DOHH2 (cell line): ENCODE measurements around the gene KIRREL3.
"Not testable (repeated sequence)": the region's sequence is repeated elsewhere in the genome, so short reads cannot be mapped to it uniquely, and the experiment has no call there.

ENCODE experiments used
- H3F3A ChIP-seq: fragments of 200-600 bp; sonication (generic), shearing (Covaris generic); 2 replicates; pipeline ENCODE4 v1.6.0; 2016; ENCODE audit warnings: antibody characterized with exemption, mild to moderate bottlenecking; ENCODE audit not compliant: control insufficient read depth, insufficient read depth
- H3K27ac ChIP-seq: fragments of 200-600 bp; sonication (generic); 2 replicates; pipeline ENCODE4 v1.5.1; 2014; ENCODE audit warnings: low read depth, mild to moderate bottlenecking, low read length, moderate library complexity
- H3K27me3 ChIP-seq: fragments of 200-600 bp; sonication (generic); 2 replicates; pipeline ENCODE4 v1.6.1; 2014; ENCODE audit warnings: mild to moderate bottlenecking, low read length, mixed read lengths; ENCODE audit not compliant: control insufficient read depth
- H3K36me3 ChIP-seq: fragments of 200-600 bp; sonication (generic); 2 replicates; pipeline ENCODE4 v1.6.1; 2014; ENCODE audit warnings: mild to moderate bottlenecking, low read length, moderate library complexity, mixed read lengths; ENCODE audit not compliant: control insufficient read depth
- H3K4me1 ChIP-seq: fragments of 200-600 bp; sonication (generic); 2 replicates; pipeline ENCODE4 v1.6.1; 2014; ENCODE audit warnings: mild to moderate bottlenecking, low read length, mixed read lengths; ENCODE audit not compliant: control insufficient read depth
- H3K4me2 ChIP-seq: fragments of 200-600 bp; sonication (generic); 2 replicates; pipeline ENCODE4 v1.6.0; 2014; ENCODE audit warnings: mild to moderate bottlenecking, low read length, moderate library complexity
- H3K4me3 ChIP-seq: fragments of 200-600 bp; sonication (generic); 2 replicates; pipeline ENCODE4 v1.5.1; 2014; ENCODE audit warnings: mild to moderate bottlenecking, low read length, mixed read lengths
- H3K79me2 ChIP-seq: fragments of 200-600 bp; sonication (generic); 2 replicates; pipeline ENCODE4 v1.6.1; 2014; ENCODE audit warnings: mild to moderate bottlenecking, low read length, mixed read lengths; ENCODE audit not compliant: control insufficient read depth
- H3K9me2 ChIP-seq: fragments of 200-600 bp; sonication (generic); replicated peaks from 2 replicates; pipeline ENCODE4 v1.6.1; 2014; ENCODE audit warnings: mild to moderate bottlenecking, low read length, mixed read lengths; ENCODE audit not compliant: control insufficient read depth
- H3K9me3 ChIP-seq: fragments of 200-600 bp; sonication (generic); 2 replicates; pipeline ENCODE4 v1.6.1; 2014; ENCODE audit warnings: antibody characterized with exemption, low read length, mixed read lengths; ENCODE audit not compliant: control insufficient read depth, insufficient read depth
- H4K20me1 ChIP-seq: fragments of 200-600 bp; sonication (generic); 2 replicates; pipeline ENCODE4 v1.6.0; 2014; ENCODE audit warnings: low read depth, mild to moderate bottlenecking, antibody characterized with exemption, low read length, moderate library complexity; ENCODE audit not compliant: control insufficient read depth, insufficient read depth
- EZH2phosphoT487 ChIP-seq: fragments of 200-600 bp; sonication (generic); IDR thresholded peaks from 2 replicates; pipeline ENCODE4 v1.6.1; 2017; ENCODE audit warnings: borderline replicate concordance, mild to moderate bottlenecking, antibody characterized with exemption, low read length, moderate library complexity, mixed read lengths
- TF ChIP-seq, protein P1 (sequence below): fragments of 200-600 bp; sonication (generic); IDR thresholded peaks from one replicate; pipeline ENCODE4 v1.5.1; 2014; ENCODE audit warnings: antibody characterized with exemption, mild to moderate bottlenecking, low read depth, low read length; ENCODE audit not compliant: poor library complexity, severe bottlenecking

Gene KIRREL3

DNA sequence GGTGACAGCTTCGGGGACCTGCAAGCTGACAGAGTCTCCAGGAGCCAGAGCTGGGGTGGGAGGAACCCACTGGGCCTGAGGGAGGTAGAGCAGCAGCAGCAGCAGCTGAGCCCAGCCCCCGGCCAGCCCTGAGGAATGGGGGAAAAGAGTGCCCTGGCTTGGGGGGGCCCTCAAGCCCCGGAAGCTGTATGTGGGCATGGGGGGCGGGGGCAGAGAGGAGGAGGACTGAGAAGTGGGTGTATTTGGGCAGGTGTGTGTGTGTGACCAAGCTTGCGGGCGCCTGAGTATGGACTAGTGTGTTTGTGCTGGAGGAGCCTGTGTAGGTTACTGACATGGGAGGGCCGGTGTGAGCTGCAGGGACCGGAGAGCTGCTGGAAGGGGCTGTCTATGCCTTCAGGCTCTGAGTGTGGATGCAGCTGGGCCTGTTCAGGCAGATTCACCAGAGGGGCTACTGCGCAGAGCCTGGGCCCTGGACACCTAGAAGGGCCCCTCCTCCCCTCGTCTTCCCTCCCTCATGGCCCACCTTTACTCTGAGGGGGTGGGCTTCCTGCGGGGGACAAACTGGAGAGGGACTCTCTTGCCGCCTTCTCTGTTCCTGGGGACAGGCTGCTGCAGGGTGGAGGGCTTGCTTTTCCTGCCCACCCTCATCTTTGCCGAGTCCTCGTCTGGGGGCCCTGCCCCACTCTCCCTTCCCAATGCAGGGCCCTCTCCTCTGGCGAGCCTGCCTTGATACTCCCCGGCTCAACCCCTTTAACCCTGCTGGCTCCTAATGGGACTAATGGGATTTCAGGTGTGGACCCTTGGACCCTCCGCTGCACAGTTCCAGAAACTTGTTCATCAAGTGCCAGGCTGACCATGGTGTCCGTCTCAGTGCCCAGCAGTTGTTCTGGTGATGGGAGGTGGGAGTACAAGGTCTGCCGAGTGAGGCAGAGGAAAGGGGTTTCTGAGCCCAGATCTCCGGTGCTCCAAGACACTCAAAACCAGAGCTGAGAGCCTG is 616.9 kb downstream of the KIRREL3 start:
- Histone ChIP-seq H3K9me2 (no peaks in the 10 kb centered on the region), H3K27ac (no peak overlapping the region), H3K4me3 (no peak overlapping the region), H3K36me3 (no peaks in the 10 kb centered on the region), H3K79me2 (no peaks in the 10 kb centered on the region), H3F3A (no peaks in the 10 kb centered on the region), H4K20me1 (no peaks in the 10 kb centered on the region), H3K4me1 (peaks cover 5% of the 10 kb centered on the region; the same call in 1 of the 2 replicates), H3K27me3 (no peaks in the 10 kb centered on the region), H3K4me2 (no peak overlapping the region), H3K9me3 (no peaks in the 10 kb centered on the region)
- TF ChIP-seq, protein P1, sequence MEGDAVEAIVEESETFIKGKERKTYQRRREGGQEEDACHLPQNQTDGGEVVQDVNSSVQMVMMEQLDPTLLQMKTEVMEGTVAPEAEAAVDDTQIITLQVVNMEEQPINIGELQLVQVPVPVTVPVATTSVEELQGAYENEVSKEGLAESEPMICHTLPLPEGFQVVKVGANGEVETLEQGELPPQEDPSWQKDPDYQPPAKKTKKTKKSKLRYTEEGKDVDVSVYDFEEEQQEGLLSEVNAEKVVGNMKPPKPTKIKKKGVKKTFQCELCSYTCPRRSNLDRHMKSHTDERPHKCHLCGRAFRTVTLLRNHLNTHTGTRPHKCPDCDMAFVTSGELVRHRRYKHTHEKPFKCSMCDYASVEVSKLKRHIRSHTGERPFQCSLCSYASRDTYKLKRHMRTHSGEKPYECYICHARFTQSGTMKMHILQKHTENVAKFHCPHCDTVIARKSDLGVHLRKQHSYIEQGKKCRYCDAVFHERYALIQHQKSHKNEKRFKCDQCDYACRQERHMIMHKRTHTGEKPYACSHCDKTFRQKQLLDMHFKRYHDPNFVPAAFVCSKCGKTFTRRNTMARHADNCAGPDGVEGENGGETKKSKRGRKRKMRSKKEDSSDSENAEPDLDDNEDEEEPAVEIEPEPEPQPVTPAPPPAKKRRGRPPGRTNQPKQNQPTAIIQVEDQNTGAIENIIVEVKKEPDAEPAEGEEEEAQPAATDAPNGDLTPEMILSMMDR = no peak
- TF ChIP-seq EZH2phosphoT487 = no peak

DNA sequence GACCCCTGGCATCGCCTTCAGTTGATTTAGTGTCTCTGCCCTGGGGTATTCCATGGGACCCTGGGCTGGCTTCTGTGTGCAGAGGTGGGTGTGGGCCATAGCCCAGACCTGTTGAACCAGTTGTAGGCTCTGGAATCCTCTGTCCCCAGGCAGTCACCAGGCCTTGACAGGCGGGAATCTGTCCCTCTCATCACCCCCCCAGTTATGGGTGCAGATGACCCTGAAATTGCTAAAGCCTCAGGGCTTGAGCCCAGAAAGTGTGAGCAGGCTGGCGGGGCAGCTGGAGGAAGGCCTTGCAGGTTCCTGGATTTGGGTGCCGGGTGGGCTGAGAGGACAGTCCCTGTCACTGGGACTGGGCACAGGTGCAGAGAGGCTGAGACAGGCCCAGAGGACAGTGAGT is 617.9 kb downstream of the KIRREL3 start:
- H3K79me2 ChIP-seq, H3F3A ChIP-seq, H3K4me2 ChIP-seq, H3K27me3 ChIP-seq, H3K27ac ChIP-seq, H3K36me3 ChIP-seq, H4K20me1 ChIP-seq, H3K4me1 ChIP-seq, H3K9me3 ChIP-seq, H3K4me3 ChIP-seq, H3K9me2 ChIP-seq: not testable (repeated sequence)

DNA sequence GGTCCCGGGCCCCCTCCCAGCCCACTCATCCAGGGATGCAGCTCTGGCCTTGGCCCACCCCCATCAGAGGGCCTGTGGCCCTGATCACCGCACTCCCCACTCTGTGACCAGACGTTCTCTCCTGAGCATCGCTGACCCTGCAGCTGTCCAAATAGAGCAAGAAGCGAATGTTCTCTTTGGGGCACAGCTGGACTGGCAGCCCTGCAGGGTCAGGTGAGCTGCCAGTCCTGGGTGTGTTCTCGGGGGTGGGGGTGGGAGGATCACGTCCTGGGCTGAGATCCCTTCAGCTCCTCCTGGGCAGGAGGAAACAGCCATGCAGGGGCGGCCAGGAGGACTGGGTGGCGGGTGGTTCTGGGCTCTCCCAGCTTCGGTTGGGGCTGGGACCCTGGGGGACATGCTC is 618.6 kb downstream of the KIRREL3 start:
- not testable (repeated sequence) for H3K36me3 ChIP-seq, H3K4me1 ChIP-seq, H3K4me2 ChIP-seq, H3K9me3 ChIP-seq, H3K4me3 ChIP-seq, H3K27ac ChIP-seq, H3K79me2 ChIP-seq, H3F3A ChIP-seq, H3K9me2 ChIP-seq, H4K20me1 ChIP-seq, H3K27me3 ChIP-seq

DNA sequence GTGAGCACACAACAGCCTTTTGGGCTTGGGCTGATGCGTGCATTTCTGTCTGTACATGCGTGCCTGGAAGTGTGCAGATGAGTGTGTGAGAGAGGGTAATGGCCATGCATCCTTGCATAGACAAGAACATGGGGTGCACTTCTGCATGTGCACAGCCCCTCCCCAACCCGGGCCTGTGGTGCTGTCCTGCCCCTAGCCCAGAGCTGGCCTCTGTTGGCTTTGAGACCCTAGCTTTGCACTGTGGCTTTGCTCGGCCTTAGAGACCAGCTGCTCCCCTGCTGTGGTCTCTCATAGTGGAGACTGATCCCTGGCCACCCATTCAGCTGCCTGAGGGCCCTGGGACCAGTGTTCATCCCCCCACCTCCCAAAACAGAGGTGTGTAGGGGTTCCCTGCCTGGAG is 619.7 kb downstream of the KIRREL3 start:
- H3K9me2 ChIP-seq = no peaks in the 10 kb centered on the region
- H3K27ac ChIP-seq = no peak overlapping the region
- TF ChIP-seq, protein P1 = no peak
- no peak for TF ChIP-seq EZH2phosphoT487
- no peaks in the 10 kb centered on the region for H3K36me3 ChIP-seq
- no peaks in the 10 kb centered on the region for H3K27me3 ChIP-seq
- no peaks in the 10 kb centered on the region for H3K4me1 ChIP-seq
- H3K4me2 ChIP-seq = no peak overlapping the region
- H3K9me3 ChIP-seq = no peaks in the 10 kb centered on the region
- no peaks in the 10 kb centered on the region for H3F3A ChIP-seq
- H4K20me1 ChIP-seq = no peaks in the 10 kb centered on the region
- H3K4me3 ChIP-seq = no peak overlapping the region
- H3K79me2 ChIP-seq = no peaks in the 10 kb centered on the region
